HG02798 (cell line): ENCODE results near the gene OSBP.
A peak's percentile ranks its signal among the peaks of the same experiment; 100 is the strongest.
"Not testable (repeated sequence)": the region's sequence is repeated elsewhere in the genome, so short reads cannot be mapped to it uniquely, and the experiment has no call there.

Experiments
- ATAC-seq: cut with Tn5 transposase; IDR thresholded peaks from one replicate; pipeline ENCODE4 v1.9.1; 2021; ENCODE audit warnings: mild to moderate bottlenecking; ENCODE audit not compliant: unreplicated experiment, poor library complexity

Gene OSBP

DNA sequence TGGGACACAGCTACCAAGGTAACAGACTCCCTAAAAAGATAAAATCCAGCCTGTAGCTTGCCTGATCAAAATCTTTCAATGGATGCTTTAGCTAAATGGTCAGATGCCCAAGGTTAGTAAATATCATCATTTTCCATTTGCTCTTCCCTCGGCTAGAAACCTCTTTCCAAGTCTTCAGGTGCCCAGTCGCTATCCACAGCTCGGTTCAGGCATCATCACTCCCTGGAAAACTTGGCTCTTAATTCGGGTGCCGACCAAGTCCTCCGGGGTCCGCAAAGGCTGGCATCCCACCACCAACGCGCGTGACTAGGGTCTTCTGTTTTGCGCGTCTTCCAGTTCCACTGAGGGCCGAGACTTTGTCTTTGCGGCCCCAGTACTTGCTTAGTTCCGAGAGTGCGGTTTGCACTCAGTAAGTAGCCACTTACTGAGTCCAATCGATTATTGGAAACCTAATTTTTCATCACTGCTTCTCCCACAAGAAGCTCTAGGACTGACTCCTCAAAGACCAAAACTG lies 59.9 kb downstream of the OSBP start:
- no peak for ATAC-seq

DNA sequence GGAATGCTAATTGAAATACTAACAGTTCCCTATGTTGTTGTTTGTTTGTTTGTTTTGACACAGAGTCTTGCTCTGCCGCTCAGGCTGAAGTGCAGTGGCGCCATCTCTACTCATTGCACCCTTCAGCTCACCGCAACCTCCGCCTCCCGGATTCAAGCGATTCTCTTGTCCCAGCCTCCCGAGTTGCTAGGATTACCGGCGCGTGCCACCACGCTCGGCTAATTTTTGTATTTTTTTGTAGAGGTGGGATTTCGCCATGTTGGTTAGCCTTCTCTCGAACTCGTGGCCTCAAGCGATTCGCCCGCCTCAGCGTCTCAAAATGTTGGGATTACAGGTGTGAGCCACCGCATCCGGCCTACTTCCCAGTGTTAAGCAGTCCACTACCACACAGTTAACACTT lies 62.3 kb downstream of the OSBP start:
- ATAC-seq = no peak

DNA sequence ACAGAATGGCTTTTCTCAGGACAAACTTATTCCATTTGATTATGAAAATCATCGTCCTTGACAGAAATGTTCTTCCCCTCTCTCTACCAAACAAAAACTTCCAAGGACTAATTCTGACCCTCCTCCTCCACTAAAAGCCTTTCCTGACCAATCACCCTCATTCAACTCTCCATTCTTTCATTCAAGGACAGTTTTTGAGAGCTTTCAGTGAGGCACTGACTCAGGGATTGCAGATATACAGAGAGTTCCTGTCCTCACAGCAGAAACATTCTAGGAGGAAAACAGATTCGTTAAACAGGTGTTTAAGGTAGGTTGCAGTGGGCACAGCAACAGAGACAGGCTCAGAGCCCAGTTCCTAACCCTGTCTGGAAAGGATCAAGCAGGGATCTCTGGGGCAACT lies 62.7 kb downstream of the OSBP start:
- ATAC-seq = no peak

DNA sequence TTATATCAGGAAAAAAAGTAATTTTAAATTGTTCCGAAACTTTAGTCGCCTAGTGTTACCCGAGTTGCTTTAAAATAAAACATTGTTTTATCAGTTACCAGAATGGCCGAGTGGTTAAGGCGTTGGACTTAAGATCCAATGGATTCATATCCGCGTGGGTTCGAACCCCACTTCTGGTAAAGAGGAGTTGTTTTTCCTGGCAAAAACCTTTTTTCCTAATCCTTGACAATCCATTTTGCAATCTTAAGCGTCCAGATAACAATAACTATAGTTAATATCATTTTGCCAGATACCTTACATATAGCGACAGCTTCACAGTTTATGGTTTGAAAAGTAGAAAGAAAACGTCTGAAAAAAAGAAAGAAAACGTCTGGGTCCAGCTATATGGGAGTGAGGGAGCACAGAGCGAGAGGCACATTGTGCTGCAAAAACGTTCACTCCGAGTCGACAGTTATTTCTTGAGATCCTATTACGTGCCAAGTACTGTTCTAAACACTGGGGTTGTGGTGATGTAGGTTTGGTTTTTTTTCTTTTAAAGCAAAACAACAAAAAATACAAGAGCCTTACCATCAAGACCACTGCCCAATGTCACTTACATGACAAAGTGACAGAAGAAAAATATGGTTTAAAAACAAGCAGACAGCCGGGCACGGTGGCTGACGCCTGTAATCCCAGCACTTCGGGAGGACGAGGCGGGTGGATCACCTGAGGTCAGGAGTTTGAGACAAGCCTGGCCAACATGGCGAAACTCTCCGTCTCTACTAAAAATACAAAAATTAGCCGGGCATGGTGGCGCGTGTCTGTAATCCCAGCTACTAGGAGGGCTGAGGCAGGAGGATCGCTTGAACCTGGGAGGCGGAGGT lies 63.7 kb downstream of the OSBP start:
- no peak for ATAC-seq

DNA sequence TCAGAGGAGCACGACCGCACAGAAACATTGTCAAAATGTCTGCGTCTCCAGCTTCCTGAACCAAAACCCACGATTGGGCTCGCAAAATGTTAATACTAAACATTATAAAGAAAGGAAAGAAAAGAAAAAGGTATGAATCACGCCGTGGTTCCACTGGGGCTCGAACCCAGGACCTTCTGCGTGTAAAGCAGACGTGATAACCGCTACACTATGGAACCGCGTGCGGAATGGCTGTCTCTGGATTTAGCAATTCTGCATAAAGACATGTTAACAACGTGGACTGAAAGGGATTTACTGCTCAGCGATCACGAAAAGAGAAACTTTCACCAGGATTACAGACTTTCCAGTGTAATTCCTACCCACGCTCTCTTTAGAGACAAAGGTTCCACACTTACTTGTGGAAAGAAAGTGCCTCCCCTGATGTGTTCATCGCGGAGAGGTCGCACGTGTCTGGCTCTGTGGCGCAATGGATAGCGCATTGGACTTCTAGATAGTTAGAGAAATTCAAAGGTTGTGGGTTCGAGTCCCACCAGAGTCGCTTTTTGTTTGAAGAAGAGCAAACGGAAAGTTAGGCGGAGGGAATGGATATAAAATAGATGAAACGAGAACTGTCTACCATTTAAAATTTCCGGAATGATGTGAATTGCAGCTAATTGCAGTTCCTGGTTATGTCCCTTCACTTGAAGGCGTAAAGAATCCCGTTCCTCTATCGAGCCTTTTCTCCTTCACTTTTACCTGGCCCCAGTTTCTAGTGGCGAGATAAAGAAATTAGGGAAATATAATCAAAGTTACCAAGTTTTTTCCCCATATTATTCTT lies 64.5 kb downstream of the OSBP start:
- ATAC-seq = peak; percentile 38

DNA sequence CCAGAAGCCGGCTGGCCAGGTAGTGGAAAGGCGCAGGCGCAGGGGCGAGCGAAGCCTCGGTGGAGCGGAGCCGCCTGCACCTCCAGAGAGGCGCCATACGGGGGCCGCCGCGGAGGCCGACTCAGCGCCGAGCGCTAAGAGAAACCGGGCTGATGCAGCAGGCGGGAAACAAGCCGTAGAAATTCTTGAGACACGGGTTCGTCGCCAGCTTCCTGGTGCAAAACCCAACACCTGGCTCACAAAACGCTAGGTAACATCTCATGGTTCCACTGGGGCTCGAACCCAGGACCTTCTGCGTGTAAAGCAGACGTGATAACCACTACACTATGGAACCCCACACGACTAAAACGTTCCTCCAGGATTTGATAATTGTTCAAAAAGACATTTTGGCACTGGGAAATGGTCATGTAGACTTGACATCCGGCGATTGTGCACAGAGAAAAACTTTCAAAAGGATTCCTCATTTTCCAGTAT lies 65.2 kb downstream of the OSBP start:
- peak; percentile 91 for ATAC-seq

DNA sequence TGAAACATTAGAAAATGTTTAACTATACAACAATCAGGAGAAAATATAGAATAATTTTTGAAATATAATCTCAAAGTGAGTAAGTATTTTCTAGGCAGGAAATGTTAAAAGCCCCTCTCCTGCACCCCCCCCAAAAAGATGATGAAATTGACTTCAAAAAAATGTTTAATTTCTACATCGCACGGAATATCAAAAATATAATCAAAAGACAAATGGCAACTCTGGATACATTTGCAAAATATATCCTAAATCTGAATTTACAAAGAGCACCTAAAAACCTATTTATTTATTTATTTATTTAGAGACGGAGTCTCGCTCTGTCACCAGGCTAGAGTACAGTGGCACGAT lies 67.3 kb downstream of the OSBP start:
- ATAC-seq = no peak

DNA sequence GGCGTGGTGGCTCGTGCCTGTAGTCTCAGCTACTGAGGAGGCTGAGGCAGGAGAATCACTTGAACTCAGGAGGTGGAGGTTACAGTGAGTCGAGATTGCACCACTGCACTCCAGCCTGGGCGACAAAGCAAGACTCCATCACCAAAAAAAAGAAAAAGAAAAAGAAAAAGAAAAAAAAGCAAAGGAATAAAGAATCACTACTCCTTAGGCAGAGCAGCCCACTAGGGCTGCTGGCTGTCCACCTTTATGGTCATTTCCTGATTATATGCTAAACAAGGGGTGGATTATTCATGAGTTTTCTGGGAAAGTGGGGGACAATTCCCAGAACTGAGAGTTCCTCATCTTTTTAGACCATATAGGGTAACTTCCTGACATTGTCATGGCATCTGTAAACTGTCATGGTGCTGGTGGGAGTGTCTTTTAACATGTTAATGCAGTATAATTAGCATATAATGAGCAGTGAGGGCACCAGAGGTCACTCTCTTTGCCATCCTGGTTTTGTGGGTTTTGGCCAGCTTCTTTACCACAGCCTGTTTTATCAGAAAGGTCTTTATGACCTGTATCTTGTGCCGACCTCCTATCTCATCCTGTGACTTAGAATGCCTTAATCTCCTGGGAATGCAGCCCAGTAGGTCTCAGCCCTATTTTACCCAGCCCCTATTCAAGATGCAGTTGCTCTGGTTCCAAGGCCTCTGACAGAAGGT lies 67.8 kb downstream of the OSBP start:
- ATAC-seq = not testable (repeated sequence)

DNA sequence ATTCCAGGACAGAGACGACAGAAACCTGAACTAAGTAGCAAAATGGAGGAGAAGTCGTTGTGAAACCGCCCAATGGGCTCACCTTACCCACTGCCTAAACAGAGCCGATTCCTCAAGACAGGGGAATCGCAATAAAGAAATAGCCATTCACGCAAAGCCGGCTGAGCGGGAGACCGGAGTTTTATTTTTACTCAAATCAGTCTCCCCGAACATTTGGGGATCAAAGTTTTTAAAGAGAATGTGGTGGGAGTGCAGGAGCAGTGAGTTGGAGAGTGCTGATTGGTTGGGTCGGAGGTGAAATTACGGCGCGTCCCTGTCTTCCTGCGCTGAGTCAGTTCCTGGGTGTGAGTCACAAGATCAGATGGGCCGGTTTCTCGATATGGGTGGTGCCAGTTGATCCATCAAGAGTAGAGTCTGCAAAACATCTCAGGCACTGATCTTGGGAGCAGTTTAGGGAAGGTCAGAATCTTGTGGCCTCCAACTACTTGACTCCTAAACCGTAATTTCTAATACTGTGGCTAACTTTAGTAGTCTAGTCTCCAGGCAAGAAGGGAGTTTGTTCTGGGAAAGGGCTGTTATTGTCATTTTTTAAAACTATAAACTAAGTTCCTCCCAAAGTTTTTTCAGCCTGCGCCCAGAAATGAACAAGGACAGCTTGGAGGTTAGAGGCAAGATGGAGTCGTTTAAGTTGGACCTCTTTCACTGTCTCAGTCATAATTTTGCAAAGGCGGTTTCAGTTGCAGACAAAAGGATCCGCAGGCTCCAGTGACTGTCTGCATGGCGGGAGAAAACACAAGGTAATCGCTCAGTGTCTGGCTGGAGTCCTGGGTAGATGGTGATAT lies 70.2 kb downstream of the OSBP start:
- no peak for ATAC-seq

DNA sequence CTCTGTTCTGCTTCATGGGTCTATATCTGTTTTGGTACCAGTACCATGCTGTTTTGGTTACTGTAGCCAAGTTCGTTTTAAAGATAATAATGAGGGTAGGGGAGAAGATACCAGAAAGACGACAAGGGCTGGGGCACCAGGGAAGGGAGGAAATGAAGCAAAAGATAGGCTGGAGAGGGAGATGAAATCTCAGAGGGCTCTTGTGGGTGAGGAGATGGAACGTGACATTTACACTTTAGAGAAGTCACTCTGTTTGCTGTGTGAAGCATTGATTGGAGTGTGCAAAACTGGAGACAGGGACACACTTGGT lies 70.8 kb downstream of the OSBP start:
- ATAC-seq = no peak

DNA sequence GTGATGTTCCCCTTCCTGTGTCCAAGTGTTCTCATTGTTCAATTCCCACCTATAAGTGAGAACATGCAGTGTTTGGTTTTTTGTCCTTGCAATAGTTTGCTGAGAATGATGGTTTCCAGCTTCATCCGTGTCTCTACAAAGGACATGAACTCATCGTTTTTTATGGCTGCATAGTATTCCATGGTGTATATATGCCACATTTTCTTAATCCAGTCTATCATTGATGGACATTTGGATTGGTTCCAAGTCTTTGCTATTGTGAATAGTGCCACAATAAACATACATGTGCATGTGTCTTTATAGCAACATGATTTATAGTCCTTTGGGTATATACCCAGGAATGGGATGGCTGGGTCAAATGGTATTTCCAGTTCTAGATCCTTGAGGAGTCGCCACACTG lies 71.9 kb downstream of the OSBP start:
- ATAC-seq = not testable (repeated sequence)

DNA sequence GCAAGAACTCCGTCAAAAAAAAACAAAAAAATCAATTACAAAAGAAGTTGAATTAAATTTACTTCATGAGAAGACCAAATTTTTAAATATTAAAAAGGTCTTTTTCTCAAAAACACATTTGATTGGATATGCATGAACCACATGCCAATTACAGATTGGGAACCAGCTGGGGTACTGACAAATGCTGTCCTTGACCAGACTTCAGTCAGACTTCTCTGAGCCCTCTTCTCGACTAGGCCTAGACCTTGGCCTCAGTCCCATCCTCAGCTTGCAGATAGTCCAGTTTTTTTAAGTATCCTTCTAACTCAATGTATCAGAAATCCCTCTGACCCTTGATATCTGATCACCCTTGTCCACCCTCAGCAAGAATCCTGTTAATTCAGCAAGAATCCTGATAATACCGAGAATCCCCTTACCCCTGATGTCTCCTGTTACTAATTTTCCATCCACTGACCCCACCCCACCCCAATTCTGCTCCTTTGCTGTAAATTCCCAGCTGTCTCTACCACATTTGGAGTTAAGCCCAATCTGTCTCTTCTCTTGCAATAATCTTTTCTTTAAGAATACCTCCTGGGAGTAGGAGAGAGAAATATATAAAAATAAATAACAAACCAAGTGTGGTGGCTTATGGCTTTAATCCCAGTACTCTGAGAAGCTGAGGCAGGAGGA lies 73.3 kb downstream of the OSBP start:
- no peak for ATAC-seq

DNA sequence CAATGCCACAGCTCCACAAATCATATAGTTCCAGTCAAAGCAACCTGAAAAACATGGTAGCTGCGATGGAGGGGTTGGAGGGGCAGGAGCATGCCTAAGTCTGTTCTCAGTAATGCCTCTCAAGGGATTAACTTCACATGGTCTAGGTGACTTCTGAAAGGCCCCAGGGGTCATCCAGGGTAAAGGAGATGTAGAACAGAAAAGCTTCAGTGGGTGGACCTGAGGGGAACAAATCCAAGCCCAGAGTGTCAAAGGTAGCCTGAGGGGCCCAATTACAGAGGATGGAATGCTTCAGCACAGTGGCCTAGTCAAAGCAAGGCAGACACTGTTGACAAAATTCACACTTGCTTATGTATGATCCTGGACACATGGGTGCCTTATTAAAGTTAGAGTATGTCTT lies 80.9 kb downstream of the OSBP start:
- no peak for ATAC-seq

DNA sequence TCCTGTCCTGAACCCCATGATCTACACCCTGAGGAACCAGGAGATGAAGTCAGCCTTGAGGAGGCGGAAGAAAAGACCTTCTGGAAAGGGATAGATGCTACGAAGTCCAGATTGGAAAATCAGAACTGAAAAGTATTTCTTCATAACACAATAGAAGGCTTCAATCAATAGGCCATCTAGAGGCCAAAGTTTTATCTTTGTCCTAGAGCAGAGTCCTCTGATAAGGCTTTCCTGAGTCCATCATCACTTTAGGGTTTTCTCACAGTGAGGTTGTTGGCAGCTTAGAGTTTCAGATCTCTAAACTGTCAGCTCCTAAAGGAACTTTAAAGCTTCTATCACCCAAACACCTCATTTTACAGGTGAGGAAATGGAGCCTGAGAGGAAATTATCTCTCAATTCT lies 83.0 kb downstream of the OSBP start:
- no peak for ATAC-seq

DNA sequence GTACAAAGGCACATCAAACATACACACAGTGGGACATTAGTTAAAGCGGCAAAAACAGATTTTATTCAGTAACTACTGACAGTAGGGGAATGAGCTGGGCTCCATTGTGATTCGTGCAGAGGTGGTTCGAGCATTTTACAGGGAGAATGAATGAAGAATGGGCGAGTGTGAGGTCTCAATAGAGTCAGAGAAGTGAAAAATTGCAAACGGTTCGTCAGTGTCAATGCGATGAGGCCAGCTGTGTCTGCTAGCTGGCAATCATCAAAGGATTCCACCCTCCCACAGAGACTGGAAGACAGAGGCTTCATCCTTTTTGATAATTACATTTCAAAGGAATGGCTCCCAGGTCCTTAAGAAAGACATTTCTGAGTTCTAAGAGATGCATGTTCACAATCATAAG lies 86.9 kb downstream of the OSBP start:
- ATAC-seq = no peak
